C4-2B (cell line): ENCODE data around the gene SLC15A2.
A peak's percentile ranks its signal among the peaks of the same experiment; 100 is the strongest.

ENCODE experiments used
- H3K27ac ChIP-seq: fragments of 450-650 bp; 2 replicates; pipeline ENCODE4 v1.5.1; 2017
- ZFX ChIP-seq: fragments of 450-650 bp; IDR thresholded peaks from 2 replicates; pipeline ENCODE4 v1.6.1; 2017
- TF ChIP-seq, protein P1 (sequence below): fragments of 450-650 bp; conservative IDR thresholded peaks from 2 replicates; pipeline ENCODE4 v1.5.1; 2017; ENCODE audit warnings: mild to moderate bottlenecking

The SLC15A2 gene

DNA sequence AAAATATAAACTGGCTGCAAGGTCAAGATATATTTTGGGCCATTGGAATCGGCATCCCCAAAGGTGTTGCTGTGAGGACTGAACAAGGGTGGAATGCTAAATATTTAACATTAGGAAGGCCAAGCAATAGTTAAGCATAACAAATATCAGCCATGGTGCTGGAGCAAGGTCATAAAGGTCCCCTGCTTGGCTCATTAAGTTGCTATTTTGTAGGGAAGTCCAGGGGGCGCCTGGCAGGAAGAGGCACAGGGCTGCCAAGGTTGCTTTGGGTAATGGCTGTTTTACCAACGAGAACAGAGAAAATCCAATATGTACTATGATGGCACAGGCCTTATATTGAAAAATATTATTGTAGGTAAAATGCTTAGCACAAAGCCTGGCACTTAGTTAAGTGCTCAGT lies 62.2 kb downstream of the SLC15A2 start:
- H3K27ac ChIP-seq = no peak overlapping the region
- TF ChIP-seq, protein P1, sequence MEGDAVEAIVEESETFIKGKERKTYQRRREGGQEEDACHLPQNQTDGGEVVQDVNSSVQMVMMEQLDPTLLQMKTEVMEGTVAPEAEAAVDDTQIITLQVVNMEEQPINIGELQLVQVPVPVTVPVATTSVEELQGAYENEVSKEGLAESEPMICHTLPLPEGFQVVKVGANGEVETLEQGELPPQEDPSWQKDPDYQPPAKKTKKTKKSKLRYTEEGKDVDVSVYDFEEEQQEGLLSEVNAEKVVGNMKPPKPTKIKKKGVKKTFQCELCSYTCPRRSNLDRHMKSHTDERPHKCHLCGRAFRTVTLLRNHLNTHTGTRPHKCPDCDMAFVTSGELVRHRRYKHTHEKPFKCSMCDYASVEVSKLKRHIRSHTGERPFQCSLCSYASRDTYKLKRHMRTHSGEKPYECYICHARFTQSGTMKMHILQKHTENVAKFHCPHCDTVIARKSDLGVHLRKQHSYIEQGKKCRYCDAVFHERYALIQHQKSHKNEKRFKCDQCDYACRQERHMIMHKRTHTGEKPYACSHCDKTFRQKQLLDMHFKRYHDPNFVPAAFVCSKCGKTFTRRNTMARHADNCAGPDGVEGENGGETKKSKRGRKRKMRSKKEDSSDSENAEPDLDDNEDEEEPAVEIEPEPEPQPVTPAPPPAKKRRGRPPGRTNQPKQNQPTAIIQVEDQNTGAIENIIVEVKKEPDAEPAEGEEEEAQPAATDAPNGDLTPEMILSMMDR = no peak; the same call in 1 of the 2 replicates
- TF ChIP-seq ZFX = no peak

DNA sequence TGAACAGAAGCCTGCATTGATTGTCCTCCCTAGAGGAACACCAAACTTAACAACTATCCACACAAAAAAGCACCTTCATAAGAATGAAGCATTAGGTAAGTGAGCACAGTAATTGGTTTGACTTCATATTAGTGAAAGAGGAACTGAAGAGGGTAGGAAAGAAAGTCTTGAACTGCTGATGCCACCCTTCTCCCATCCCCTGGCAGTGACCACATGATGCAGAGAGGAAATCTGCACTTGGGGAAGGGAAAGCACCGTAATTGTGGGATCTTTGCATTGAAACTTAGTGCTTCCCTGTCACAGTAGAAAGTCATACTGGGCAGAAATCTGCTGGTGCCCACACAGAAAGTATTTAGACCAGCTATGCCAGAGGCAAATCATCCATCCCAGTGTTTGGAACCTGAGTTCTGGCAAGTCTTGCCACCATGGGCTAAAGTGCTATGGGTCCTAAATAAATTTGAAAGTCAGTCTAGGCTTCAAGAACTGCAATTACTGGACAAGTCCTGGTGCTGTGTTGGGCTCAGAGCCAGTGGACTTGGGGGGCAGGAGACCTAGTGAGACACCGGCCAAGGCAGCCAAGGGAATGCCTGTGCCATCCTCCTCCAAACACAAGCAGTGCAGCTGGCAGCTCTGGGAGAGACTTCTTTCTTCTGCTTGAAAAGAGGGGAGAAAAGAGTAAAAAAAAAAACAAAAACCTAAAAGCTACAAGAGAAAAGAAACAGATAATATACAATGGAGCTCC lies 63.6 kb downstream of the SLC15A2 start:
- TF ChIP-seq ZFX = no peak
- TF ChIP-seq, protein P1 = no peak
- H3K27ac ChIP-seq = no peak overlapping the region

DNA sequence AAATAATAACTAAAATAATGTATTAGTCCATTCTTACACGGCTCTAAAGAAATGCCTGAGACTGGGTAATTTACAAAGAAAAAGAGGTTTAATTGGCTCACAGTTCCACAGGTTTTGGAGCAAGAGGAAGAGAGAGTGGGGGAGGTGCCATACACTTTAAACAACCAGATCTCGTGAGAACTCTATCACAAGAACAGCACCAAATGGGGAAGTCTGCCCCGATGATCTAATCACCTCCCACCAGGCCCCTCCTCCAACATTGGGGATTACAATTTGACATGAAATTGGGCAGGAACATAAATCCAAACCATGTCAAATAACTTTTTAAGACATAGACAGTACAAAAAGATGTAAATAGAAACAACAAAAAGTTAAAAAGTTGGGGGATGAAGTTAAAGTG lies 64.6 kb downstream of the SLC15A2 start:
- no peak overlapping the region for H3K27ac ChIP-seq
- TF ChIP-seq ZFX = no peak
- TF ChIP-seq, protein P1 = no peak

DNA sequence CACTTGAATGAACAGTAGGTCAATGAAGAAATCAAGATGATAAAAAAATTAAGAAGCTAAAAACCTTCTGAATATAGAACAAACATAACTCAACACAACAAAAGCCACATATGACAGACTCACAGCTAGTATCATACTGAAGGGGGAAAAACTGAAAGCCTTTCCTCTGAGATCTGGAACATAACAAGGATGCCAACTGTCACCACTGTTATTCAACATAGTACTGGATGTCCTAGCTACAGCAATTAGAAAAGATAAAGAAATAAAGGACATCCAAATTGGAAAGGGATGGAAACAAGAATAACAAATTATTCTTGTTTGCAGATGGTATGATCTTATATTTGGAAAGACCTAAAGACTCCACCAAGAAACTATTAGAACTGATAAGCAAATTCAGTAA lies 67.1 kb downstream of the SLC15A2 start:
- no peak overlapping the region for H3K27ac ChIP-seq
- no peak for TF ChIP-seq ZFX
- TF ChIP-seq, protein P1 = no peak

DNA sequence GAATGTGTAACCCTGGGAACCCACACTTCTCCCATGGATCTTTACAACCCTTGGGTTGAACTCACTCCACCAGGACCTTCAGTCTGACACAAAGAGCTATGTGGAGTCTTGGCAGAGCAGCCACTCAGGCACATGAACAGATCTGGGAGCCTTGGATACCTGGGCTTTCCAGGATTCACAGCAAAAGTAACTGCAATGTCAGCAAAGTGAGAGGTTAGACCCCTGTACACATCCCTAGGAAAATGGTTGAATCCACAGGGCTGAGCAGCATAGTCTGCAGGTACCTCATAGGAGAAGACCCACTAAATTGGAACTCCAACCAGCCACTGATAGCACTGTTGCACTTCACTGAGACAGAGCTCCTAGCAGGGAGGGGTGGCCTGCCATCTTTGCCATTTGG lies 68.2 kb downstream of the SLC15A2 start:
- peak overlapping the region; percentile 48 for H3K27ac ChIP-seq
- TF ChIP-seq, protein P1 = no peak

DNA sequence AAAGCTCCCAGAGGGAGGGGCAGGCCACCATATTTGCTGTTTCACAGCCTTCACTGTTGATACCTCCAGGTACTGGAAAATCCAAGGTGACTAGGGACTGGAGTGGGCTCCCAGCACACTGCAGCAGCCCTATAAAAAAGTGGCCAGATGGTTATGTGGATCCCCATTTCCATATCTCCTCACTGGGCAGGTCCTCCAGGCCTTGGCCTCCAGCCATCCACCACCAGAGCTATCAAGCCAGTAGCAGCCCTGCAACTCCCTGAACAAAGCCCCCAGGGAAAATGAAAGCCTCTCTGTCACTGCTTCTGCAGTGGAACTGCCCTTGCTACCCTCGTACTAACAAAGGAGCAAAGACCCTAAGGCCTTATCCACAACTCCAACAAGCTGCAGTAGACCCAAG lies 69.4 kb downstream of the SLC15A2 start:
- peak overlapping the region; percentile 48; the same call in 1 of the 2 replicates for H3K27ac ChIP-seq
- TF ChIP-seq, protein P1 = no peak
- no peak for TF ChIP-seq ZFX

DNA sequence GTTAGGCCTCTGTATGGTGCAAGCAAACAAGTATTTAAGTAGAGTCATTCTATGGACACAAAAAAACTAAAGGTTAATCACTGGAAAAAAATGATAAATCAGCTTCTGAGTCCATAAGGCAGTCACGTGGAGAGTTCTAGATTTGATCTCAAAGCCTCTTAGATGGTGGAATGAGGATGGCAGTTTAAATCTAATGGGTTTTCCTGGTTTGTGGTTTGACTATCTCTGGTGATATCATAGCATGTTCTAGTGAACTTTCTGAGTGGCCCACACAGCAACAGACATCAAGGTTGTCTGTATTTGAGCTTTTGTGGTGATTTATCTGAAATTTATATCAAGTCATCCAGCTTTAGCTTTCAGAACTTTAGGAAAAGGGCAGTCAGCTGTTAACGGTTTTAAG lies 75.4 kb downstream of the SLC15A2 start:
- H3K27ac ChIP-seq = peak overlapping the region; percentile 74; the same call in 1 of the 2 replicates
- TF ChIP-seq, protein P1 = no peak
- TF ChIP-seq ZFX = no peak
